ENCODE measurements around the gene ZNF462.

- peak; percentile 46 to 91 (median 74) for TF ChIP-seq CTCF (IDR thresholded peaks at IDR 0.05)
- TF ChIP-seq EP300 (IDR thresholded peaks at IDR 0.05) = no peak
- no peak for TF ChIP-seq POLR2A (IDR thresholded peaks at IDR 0.05; ENCODE audit: low read depth)
These were observed at the start of gene ZNF462 for GRCh38 chr9:106862821-106863720.

Data from esophagus muscularis mucosa (tissue), 4 donors.